AG04450 (cell line): ENCODE results near the gene SASS6. TPM values are rescaled to one million over a fixed set of nuclear protein-coding genes. Genes with fewer than 3 reads are reported as not detected.

ENCODE experiments used
- CTCF ChIA-PET: fragments of 300-600, 350-600 bp; formaldehyde crosslinking; extraction: SDS; loops from one replicate; lab custom pipeline; 2022; ENCODE audit warnings: antibody characterized with exemption, inconsistent platforms; lab: Charles Lee
- POLR2A ChIA-PET: fragments of 350-600 bp; formaldehyde crosslinking; extraction: SDS; loops from one replicate; lab custom pipeline; 2021; ENCODE audit warnings: antibody characterized with exemption, inconsistent platforms; lab: Yijun Ruan, JAX
- DNase-seq: peaks from one replicate; pipeline ENCODE4 v3.0.0-alpha.2; 2011; ENCODE audit warnings: low read depth, low spot score
- H3K27ac ChIP-seq: one replicate; pipeline ENCODE4 v1.5.1; 2012; ENCODE audit warnings: low read depth, low read length, control low read depth
- H3K27me3 ChIP-seq: one replicate; pipeline ENCODE4 v1.6.0; 2012; ENCODE audit warnings: low read length; ENCODE audit not compliant: control insufficient read depth, insufficient read depth
- H3K4me3 ChIP-seq: 2 replicates; pipeline ENCODE4 v1.5.1; 2011; ENCODE audit warnings: mild to moderate bottlenecking, low read depth, low read length, control low read depth
- H3K9me3 ChIP-seq: 2 replicates; pipeline ENCODE4 v1.5.1; 2012; ENCODE audit warnings: low read length; ENCODE audit not compliant: control insufficient read depth, insufficient read depth
- CTCF ChIP-seq: IDR thresholded peaks from 2 replicates; pipeline ENCODE4 v1.5.1; 2011; ENCODE audit warnings: low read depth, low read length, control low read depth, inconsistent platforms
- polyA plus RNA-seq: library from polyadenylated mRNA; depleted of rRNA; stranded (reverse); fragments of >200 nt; gene quantifications from 2 replicates; pipeline ENCODE4 v1.2.3, GENCODE V29; 2011

Gene SASS6
- polyA plus RNA-seq, 1 experiment: 1.0 TPM

- no peak for DNase-seq
- ChIA-PET CTCF (interaction anchor here (0.5 kb wide), 1 partner anchor 133 kb away, joined by 4 read pairs; no protein-coding TSS in a partner anchor), POLR2A (no interaction called here)
- TF ChIP-seq CTCF: no peak
- Histone ChIP-seq H3K9me3 (no peaks in the 10 kb centered on the region), H3K27me3 (no peaks in the 10 kb centered on the region), H3K4me3 (no peak overlapping the region), H3K27ac (no peak overlapping the region)
Observed at GRCh38 chr1:100147875-100148274, 15.1 kb upstream of the SASS6 start.

- DNase-seq: no peak
- Histone ChIP-seq H3K27me3 (no peaks in the 10 kb centered on the region), H3K9me3 (no peaks in the 10 kb centered on the region), H3K4me3 (no peak overlapping the region), H3K27ac (no peak overlapping the region)
- ChIA-PET CTCF (no interaction called here), POLR2A (no interaction called here)
- TF ChIP-seq CTCF: no peak
Observed at GRCh38 chr1:100146958-100147357, 14.2 kb upstream of the SASS6 start.

GRCh38 chr1:100145116-100145515 is 12.4 kb upstream of the SASS6 start:
- H3K9me3 ChIP-seq: no peaks in the 10 kb centered on the region
- no peak overlapping the region for H3K27ac ChIP-seq
- no peak overlapping the region for H3K4me3 ChIP-seq
- POLR2A ChIA-PET: no interaction called here
- no peaks in the 10 kb centered on the region for H3K27me3 ChIP-seq
- CTCF ChIA-PET: no interaction called here
- no peak for DNase-seq
- no peak for TF ChIP-seq CTCF

- no peaks in the 10 kb centered on the region for H3K27me3 ChIP-seq
- H3K9me3 ChIP-seq: no peaks in the 10 kb centered on the region
- H3K4me3 ChIP-seq: no peak overlapping the region
- DNase-seq: no peak
- H3K27ac ChIP-seq: no peak overlapping the region
- no peak for TF ChIP-seq CTCF
- POLR2A ChIA-PET: no interaction called here
- CTCF ChIA-PET: interaction anchor here (1.2 kb wide), 1 partner anchor 317 kb away, joined by 4 read pairs; no protein-coding TSS in a partner anchor
Observed at GRCh38 chr1:100142343-100142742, 9.6 kb upstream of the SASS6 start.

- no peak overlapping the region for H3K27ac ChIP-seq
- H3K4me3 ChIP-seq: no peak overlapping the region
- no peaks in the 10 kb centered on the region for H3K9me3 ChIP-seq
- TF ChIP-seq CTCF: no peak
- H3K27me3 ChIP-seq: no peaks in the 10 kb centered on the region
- CTCF ChIA-PET: no interaction called here
- DNase-seq: no peak
- POLR2A ChIA-PET: no interaction called here
Observed at GRCh38 chr1:100141192-100141591, 8.5 kb upstream of the SASS6 start.
